Chondrocyte (in vitro differentiated cells): Measurements from ENCODE around the gene ADCY10. TPM values are rescaled to one million over a fixed set of nuclear protein-coding genes. Genes with fewer than 3 reads are reported as not detected.

Source experiments
- DNase-seq: peaks from one replicate; pipeline ENCODE4 v3.0.0; 2021; ENCODE audit warnings: mixed read lengths, low spot score
- H3K27ac Mint-ChIP-seq: one replicate; pipeline ENCODE4 v1.8.0; 2021; ENCODE audit warnings: mild to moderate bottlenecking, moderate library complexity, mixed read lengths; ENCODE audit not compliant: unreplicated experiment
- H3K27me3 Mint-ChIP-seq: 2 replicates; pipeline ENCODE4 v1.8.0; 2021; ENCODE audit warnings: low read depth, mixed read lengths
- H3K36me3 Mint-ChIP-seq: 2 replicates; pipeline ENCODE4 v1.8.0; 2021; ENCODE audit warnings: low read depth, mixed read lengths
- H3K4me1 Mint-ChIP-seq: 2 replicates; pipeline ENCODE4 v1.8.0; 2021; ENCODE audit warnings: low read depth, mild to moderate bottlenecking, mixed read lengths
- H3K4me3 Mint-ChIP-seq: one replicate; pipeline ENCODE4 v1.8.0; 2021; ENCODE audit warnings: mild to moderate bottlenecking, moderate library complexity, mixed read lengths; ENCODE audit not compliant: unreplicated experiment
- H3K9me3 Mint-ChIP-seq: 2 replicates; pipeline ENCODE4 v1.8.0; 2021; ENCODE audit warnings: low read depth, mixed read lengths
- total RNA-seq: library from RNA; stranded (reverse); gene quantifications from 3 replicates; pipeline ENCODE4 v1.2.1, GENCODE V29; 2021
- TF ChIP-seq, protein P1 (sequence below): fragments of 200-600 bp; sonication (generic); IDR thresholded peaks from 2 replicates; pipeline ENCODE4 v1.5.0; 2021; ENCODE audit warnings: antibody characterized with exemption, mild to moderate bottlenecking, moderate library complexity

ADCY10 gene
- total RNA-seq, 1 donor from 2014 or later: 0.07 TPM

DNA sequence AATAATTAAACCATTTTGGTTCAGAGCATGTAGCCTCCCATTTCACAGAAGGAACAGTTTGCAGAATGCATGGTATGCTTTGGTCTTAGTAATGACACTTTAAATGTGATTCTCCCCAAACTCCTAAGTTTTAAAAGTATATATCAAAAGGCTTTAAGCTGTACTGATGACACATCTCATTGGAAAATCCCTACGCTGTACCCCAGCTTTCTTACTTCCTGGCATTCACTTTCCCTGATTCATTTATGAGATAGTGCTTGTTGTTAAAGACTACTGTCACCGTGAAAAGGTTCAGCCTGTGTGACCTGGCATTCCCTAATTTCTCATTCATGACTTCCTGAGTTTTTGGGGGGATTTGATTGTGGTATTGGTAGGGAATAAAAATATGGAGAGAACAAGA lies 138.8 kb downstream of the ADCY10 start:
- H3K9me3 Mint-ChIP-seq: peaks cover 5% of the 10 kb centered on the region
- TF ChIP-seq, protein P1, sequence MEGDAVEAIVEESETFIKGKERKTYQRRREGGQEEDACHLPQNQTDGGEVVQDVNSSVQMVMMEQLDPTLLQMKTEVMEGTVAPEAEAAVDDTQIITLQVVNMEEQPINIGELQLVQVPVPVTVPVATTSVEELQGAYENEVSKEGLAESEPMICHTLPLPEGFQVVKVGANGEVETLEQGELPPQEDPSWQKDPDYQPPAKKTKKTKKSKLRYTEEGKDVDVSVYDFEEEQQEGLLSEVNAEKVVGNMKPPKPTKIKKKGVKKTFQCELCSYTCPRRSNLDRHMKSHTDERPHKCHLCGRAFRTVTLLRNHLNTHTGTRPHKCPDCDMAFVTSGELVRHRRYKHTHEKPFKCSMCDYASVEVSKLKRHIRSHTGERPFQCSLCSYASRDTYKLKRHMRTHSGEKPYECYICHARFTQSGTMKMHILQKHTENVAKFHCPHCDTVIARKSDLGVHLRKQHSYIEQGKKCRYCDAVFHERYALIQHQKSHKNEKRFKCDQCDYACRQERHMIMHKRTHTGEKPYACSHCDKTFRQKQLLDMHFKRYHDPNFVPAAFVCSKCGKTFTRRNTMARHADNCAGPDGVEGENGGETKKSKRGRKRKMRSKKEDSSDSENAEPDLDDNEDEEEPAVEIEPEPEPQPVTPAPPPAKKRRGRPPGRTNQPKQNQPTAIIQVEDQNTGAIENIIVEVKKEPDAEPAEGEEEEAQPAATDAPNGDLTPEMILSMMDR: no peak
- no peak for DNase-seq
- H3K27me3 Mint-ChIP-seq: no peaks in the 10 kb centered on the region
- H3K4me3 Mint-ChIP-seq: no peak overlapping the region
- peaks cover 36% of the 10 kb centered on the region for H3K4me1 Mint-ChIP-seq
- no peak overlapping the region for H3K27ac Mint-ChIP-seq
- H3K36me3 Mint-ChIP-seq: peaks cover 49% of the 10 kb centered on the region

DNA sequence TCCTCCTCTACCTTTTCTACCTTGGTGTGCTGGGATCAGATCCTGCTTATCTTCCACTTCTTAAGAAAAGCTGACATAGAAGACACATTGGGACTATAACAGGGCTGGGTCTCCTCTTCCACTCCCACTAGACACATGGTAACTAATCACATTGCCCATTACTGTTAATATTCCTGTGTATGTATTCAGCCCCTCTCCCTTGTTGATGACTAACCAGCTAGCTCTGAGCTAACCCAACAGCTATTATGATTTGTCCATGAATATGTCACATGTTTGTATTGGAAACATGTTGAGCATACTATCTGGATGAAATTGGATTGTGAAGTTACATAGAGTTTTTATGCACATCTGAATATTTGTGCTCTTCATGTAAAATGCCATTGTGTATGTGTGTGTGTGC lies 139.2 kb downstream of the ADCY10 start:
- H3K4me3 Mint-ChIP-seq: no peak overlapping the region
- H3K9me3 Mint-ChIP-seq: peaks cover 1% of the 10 kb centered on the region
- DNase-seq: no peak
- TF ChIP-seq, protein P1: no peak
- H3K4me1 Mint-ChIP-seq: peaks cover 36% of the 10 kb centered on the region
- peaks cover 49% of the 10 kb centered on the region for H3K36me3 Mint-ChIP-seq
- no peaks in the 10 kb centered on the region for H3K27me3 Mint-ChIP-seq
- H3K27ac Mint-ChIP-seq: peak overlapping the region; percentile 49

DNA sequence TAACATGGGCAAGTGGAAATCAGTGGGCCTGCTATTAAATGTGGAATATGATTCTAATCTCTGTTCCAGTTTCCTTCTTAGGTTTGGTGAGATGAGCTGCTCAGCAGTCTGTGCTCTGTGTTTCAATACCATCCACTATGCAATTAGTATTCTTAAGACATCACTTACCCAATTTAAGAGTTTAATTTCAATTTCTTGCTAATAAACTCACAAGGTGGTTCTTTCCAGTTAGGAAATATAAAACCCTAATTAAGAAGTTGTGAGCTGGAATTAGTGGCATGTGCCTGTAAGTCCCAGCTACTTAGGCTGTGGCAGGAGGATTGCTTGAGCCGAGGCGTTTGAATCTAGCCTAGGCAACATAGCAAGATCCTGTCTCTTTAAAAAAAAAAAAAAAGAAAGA lies 140.4 kb downstream of the ADCY10 start:
- no peak overlapping the region for H3K4me3 Mint-ChIP-seq
- TF ChIP-seq, protein P1: no peak
- no peak overlapping the region for H3K27ac Mint-ChIP-seq
- no peak for DNase-seq
- peaks cover 36% of the 10 kb centered on the region for H3K4me1 Mint-ChIP-seq
- H3K27me3 Mint-ChIP-seq: no peaks in the 10 kb centered on the region
- peaks cover 49% of the 10 kb centered on the region for H3K36me3 Mint-ChIP-seq
- no peaks in the 10 kb centered on the region for H3K9me3 Mint-ChIP-seq

DNA sequence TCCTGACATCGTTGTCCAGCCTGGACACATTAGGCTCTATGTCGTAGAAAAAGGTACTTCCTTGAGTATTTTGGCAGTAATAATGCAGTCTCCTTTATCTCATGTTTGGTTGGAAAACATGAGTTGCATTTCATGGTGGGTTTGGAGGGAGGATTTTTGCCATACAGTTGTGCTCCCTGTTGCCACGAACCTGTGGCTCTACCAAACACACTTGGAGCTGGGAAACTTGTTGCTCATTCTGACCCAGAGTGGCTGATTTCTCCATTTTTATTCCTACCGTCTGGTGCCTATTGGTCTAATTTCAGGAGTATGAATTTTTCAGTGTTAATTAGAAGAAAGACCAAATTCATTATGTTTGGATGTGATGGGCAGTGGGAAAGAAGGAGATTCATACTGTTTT lies 141.5 kb downstream of the ADCY10 start:
- no peak for DNase-seq
- H3K9me3 Mint-ChIP-seq: no peaks in the 10 kb centered on the region
- no peak overlapping the region for H3K4me3 Mint-ChIP-seq
- no peak overlapping the region for H3K27ac Mint-ChIP-seq
- peaks cover 52% of the 10 kb centered on the region for H3K36me3 Mint-ChIP-seq
- TF ChIP-seq, protein P1: no peak
- H3K4me1 Mint-ChIP-seq: peaks cover 36% of the 10 kb centered on the region
- no peaks in the 10 kb centered on the region for H3K27me3 Mint-ChIP-seq

DNA sequence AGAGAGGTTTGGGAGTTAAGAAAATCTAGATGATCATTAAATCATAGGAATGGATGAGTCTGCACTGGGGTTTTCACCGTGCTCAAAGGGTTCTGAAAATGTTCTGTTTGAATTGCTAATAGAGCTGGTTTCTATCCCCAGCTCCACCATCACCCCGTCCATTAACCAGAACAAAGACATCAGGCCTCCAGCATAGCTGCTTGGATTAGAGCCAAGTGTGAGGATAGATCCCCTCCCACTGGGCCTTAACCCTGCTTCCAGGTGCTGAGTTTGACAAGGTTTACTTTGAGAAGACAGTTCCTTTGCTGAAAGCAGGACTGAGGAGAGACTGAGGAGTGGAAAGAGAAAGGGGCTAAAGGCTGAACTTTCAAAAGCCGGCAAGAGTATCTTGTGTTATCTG lies 143.8 kb downstream of the ADCY10 start:
- TF ChIP-seq, protein P1: no peak
- H3K9me3 Mint-ChIP-seq: no peaks in the 10 kb centered on the region
- no peak for DNase-seq
- H3K36me3 Mint-ChIP-seq: peaks cover 52% of the 10 kb centered on the region
- H3K27me3 Mint-ChIP-seq: no peaks in the 10 kb centered on the region
- H3K27ac Mint-ChIP-seq: no peak overlapping the region
- no peak overlapping the region for H3K4me3 Mint-ChIP-seq
- peaks cover 14% of the 10 kb centered on the region for H3K4me1 Mint-ChIP-seq
